Endothelial cell of umbilical vein (primary cell): ENCODE data around the gene PIK3CG. TPM values are rescaled to one million over a fixed set of nuclear protein-coding genes. Genes with fewer than 3 reads are reported as not detected.

Experiments used
- BruUV-seq: library from RNA; stranded (reverse); fragments of 400-500 nt; replicated peaks from 2 replicates; lab custom pipeline; 2021; lab: Mats Ljungman, UMichigan
- CTCF ChIA-PET: fragments of 300-600, 350-600 bp; sonication (Branson Sonifier 250); formaldehyde crosslinking; loops from one replicate; lab custom pipeline; 2021; ENCODE audit warnings: antibody characterized with exemption, inconsistent platforms; lab: Charles Lee
- POLR2A ChIA-PET: fragments of 300-600, 350-600 bp; sonication (Branson Sonifier 250); formaldehyde crosslinking; loops from one replicate; lab custom pipeline; 2021; ENCODE audit warnings: antibody characterized with exemption, inconsistent platforms; lab: Charles Lee
- DNase-seq: peaks from one replicate; pipeline ENCODE4 v3.0.0-alpha.2; 2011; ENCODE audit warnings: low read depth, low spot score
- FAIRE-seq: peaks from 2 replicates; lab custom pipeline; 2011; peaks lifted over from hg19 to GRCh38; lab: Jason Lieb, UNC
- H2AFZ ChIP-seq: 2 replicates; pipeline ENCODE4 v1.6.0; 2012; ENCODE audit warnings: low read depth, low read length, control low read depth, inconsistent platforms
- H3K27ac ChIP-seq: 2 replicates; pipeline ENCODE4 v1.5.1; 2011; ENCODE audit warnings: low read depth, mild to moderate bottlenecking, control low read depth, low read length, moderate library complexity; ENCODE audit not compliant: insufficient read depth
- H3K27me3 ChIP-seq, 2 experiments: 2 replicates each; pipeline versions ENCODE4 v1.6.0 to v1.6.1; 2011; ENCODE audit warnings: low read length in 2 of 2, mixed read lengths in 1 of 2; ENCODE audit not compliant: control insufficient read depth in 2 of 2, insufficient read depth in 2 of 2
- H3K36me3 ChIP-seq, 2 experiments: 2 replicates in 1 of 2; 3 replicates in 1 of 2; pipeline ENCODE4 v1.5.1; 2011; ENCODE audit warnings: low read length in 2 of 2, mild to moderate bottlenecking in 1 of 2, moderate library complexity in 1 of 2; ENCODE audit not compliant: control insufficient read depth in 2 of 2, insufficient read depth in 2 of 2; ENCODE audit errors: extremely low read depth in 1 of 2
- H3K4me1 ChIP-seq: 3 replicates; pipeline ENCODE4 v1.5.1; 2011; ENCODE audit warnings: mild to moderate bottlenecking, low read length; ENCODE audit not compliant: control insufficient read depth, insufficient read depth; ENCODE audit errors: extremely low read depth
- H3K4me2 ChIP-seq: 2 replicates; pipeline ENCODE4 v1.6.1; 2011; ENCODE audit warnings: low read length, control low read depth, mixed read lengths; ENCODE audit not compliant: insufficient read depth
- H3K4me3 ChIP-seq, 3 experiments: fragments of 200-600 bp in 1 of 3; sonication (generic), shearing (Covaris generic) in 1 of 3; replicated peaks in 1 of 3; 2 replicates each; pipeline ENCODE4 v1.5.1; 2011 to 2016; ENCODE audit warnings: control low read depth in 3 of 3, low read length in 3 of 3, mild to moderate bottlenecking in 2 of 3, inconsistent platforms in 1 of 3, low read depth in 1 of 3, moderate library complexity in 1 of 3; ENCODE audit not compliant: insufficient read depth in 1 of 3
- H3K79me2 ChIP-seq: 2 replicates; pipeline ENCODE4 v1.6.0; 2012; ENCODE audit warnings: low read length, inconsistent platforms; ENCODE audit not compliant: control insufficient read depth, insufficient read depth
- H3K9ac ChIP-seq: replicated peaks from 2 replicates; pipeline ENCODE3; 2011; ENCODE audit warnings: low read length, control low read depth; ENCODE audit not compliant: insufficient read depth; ENCODE audit errors: extremely low read depth
- H3K9me1 ChIP-seq: replicated peaks from 3 replicates; pipeline ENCODE4 v1.6.0; 2011; ENCODE audit warnings: mild to moderate bottlenecking, low read length; ENCODE audit not compliant: control insufficient read depth, insufficient read depth; ENCODE audit errors: extremely low read depth
- H3K9me3 ChIP-seq: replicated peaks from 2 replicates; pipeline ENCODE4 v1.5.1; 2012; ENCODE audit warnings: low read length, inconsistent platforms; ENCODE audit not compliant: control insufficient read depth, insufficient read depth
- H4K20me1 ChIP-seq: replicated peaks from 2 replicates; pipeline ENCODE3; 2011; ENCODE audit warnings: mild to moderate bottlenecking, low read length; ENCODE audit not compliant: control insufficient read depth, insufficient read depth; ENCODE audit errors: extremely low read depth
- CTCF ChIP-seq, 2 donors: IDR thresholded peaks; 1 replicate in 1 of 2; 2 replicates in 1 of 2; pipeline ENCODE4 v1.5.1; 2011; ENCODE audit warnings: low read length in 2 of 2, mild to moderate bottlenecking in 2 of 2, moderate library complexity in 2 of 2, control low read depth in 1 of 2, inconsistent platforms in 1 of 2, low read depth in 1 of 2; ENCODE audit not compliant: insufficient read depth in 1 of 2; ENCODE audit errors: extremely low read depth in 1 of 2
- EZH2 ChIP-seq: IDR thresholded peaks from 2 replicates; pipeline ENCODE4 v1.6.1; 2012; ENCODE audit warnings: borderline replicate concordance, low read depth, mild to moderate bottlenecking, moderate library complexity, low read length, inconsistent platforms; ENCODE audit not compliant: severe bottlenecking
- FOS ChIP-seq: IDR thresholded peaks from 2 replicates; pipeline ENCODE4 v1.6.1; 2011; ENCODE audit warnings: mild to moderate bottlenecking, low read length, moderate library complexity, borderline replicate concordance; ENCODE audit not compliant: insufficient read depth
- GATA2 ChIP-seq: IDR thresholded peaks from 2 replicates; pipeline ENCODE4 v1.7.0; 2011; ENCODE audit warnings: low read depth, mild to moderate bottlenecking, moderate library complexity, mixed read lengths, low read length; ENCODE audit not compliant: insufficient read length, insufficient read depth
- JUN ChIP-seq: IDR thresholded peaks from 2 replicates; pipeline ENCODE4 v1.6.1; 2011; ENCODE audit warnings: borderline replicate concordance, low read depth; ENCODE audit not compliant: insufficient read length, insufficient read depth
- MAX ChIP-seq: IDR thresholded peaks from 2 replicates; pipeline ENCODE4 v1.6.1; 2011; ENCODE audit not compliant: insufficient read depth, insufficient read length
- MYC ChIP-seq: IDR thresholded peaks from one replicate; pipeline ENCODE4 v1.6.1; 2011; ENCODE audit warnings: mild to moderate bottlenecking, low read depth, low read length
- POLR2A ChIP-seq: IDR thresholded peaks from 2 replicates; pipeline ENCODE4 v1.6.1; 2012; ENCODE audit warnings: low read depth, mild to moderate bottlenecking, control low read depth, low read length
- POLR2AphosphoS5 ChIP-seq: IDR thresholded peaks from 2 replicates; pipeline ENCODE4 v1.6.1; 2012; ENCODE audit warnings: low read depth, mild to moderate bottlenecking, control low read depth, low read length, moderate library complexity; ENCODE audit not compliant: insufficient read depth
- dilution Hi-C: fragments of 300-500 bp; cut with MboI; formaldehyde crosslinking; loops from one replicate; pipeline ENCODE4 v1.15.0; 2019; ENCODE audit warnings: low sequenced_read_pairs; ENCODE audit not compliant: extremely low pct_ligation_motif_present
- intact Hi-C: fragments of 100-400 bp; cut with micrococcal nuclease; formaldehyde crosslinking; loops from one replicate; pipeline ENCODE4 v1.10.0; 2022
- polyA plus RNA-seq, 4 experiments: library from polyadenylated mRNA; depleted of rRNA in 3 of 4; stranded (reverse) in 3 of 4; unstranded in 1 of 4; fragments of >200 nt; gene quantifications; 2 replicates each; pipeline versions ENCODE4 v1.2.1 to v1.2.3, GENCODE V29; 2011 to 2012; ENCODE audit warnings: missing spikeins in 1 of 4
- total RNA-seq: library from RNA; stranded (reverse); gene quantifications from 2 replicates; pipeline ENCODE4 v1.2.3, GENCODE V29; 2021

PIK3CG gene
- total and polyA plus RNA-seq, 2 donors (not counting 3 experiments of a cell fraction or from before 2014, with no cell fraction given) = 1.2 to 6.2 TPM

GRCh38 chr7:106893591-106893990 lies 28.5 kb downstream of the PIK3CG start:
- ChIA-PET CTCF (no interaction called here), POLR2A (interaction anchor here (0.6 kb wide), 1 partner anchor 234 kb away, joined by 3 read pairs; no protein-coding TSS in a partner anchor)
- no peak overlapping the region for H3K27ac ChIP-seq
- no peaks in the 10 kb centered on the region for H3K4me1 ChIP-seq
- intact Hi-C loops = no loop called here
- no peaks in the 10 kb centered on the region for H3K9me1 ChIP-seq
- no peak overlapping the region for H3K4me2 ChIP-seq
- H4K20me1 ChIP-seq = no peaks in the 10 kb centered on the region
- no peak overlapping the region for H3K4me3 ChIP-seq
- no peak overlapping the region for H3K9ac ChIP-seq
- dilution Hi-C loops = no loop called here
- H3K27me3 ChIP-seq = no peaks in the 10 kb centered on the region
- FAIRE-seq (no peak), DNase-seq (no peak)
- no peaks in the 10 kb centered on the region for H3K79me2 ChIP-seq
- BruUV-seq = no TSS peak
- TF ChIP-seq JUN = no peak
- TF ChIP-seq MYC = no peak
- no peak for TF ChIP-seq CTCF (IDR thresholded peaks at IDR 0.05; ENCODE audit: extremely low read depth in 1 of 2, insufficient read depth in 1 of 2, low read depth in 1 of 2, low read length in 2 of 2)
- no peak for TF ChIP-seq POLR2A
- no peak overlapping the region for H2AFZ ChIP-seq
- no peaks in the 10 kb centered on the region for H3K36me3 ChIP-seq
- H3K9me3 ChIP-seq = no peaks in the 10 kb centered on the region

GRCh38 chr7:106895246-106895864 lies 30.3 kb downstream of the PIK3CG start:
- Histone ChIP-seq H3K9me1 (no peaks in the 10 kb centered on the region), H3K9me3 (no peaks in the 10 kb centered on the region), H3K79me2 (no peaks in the 10 kb centered on the region), H3K27me3 (no peaks in the 10 kb centered on the region), H4K20me1 (no peaks in the 10 kb centered on the region), H3K36me3 (no peaks in the 10 kb centered on the region), H2AFZ (no peak overlapping the region), H3K4me2 (no peak overlapping the region), H3K9ac (no peak overlapping the region), H3K27ac (no peak overlapping the region), H3K4me3 (no peak overlapping the region), H3K4me1 (no peaks in the 10 kb centered on the region)
- intact Hi-C loops (no loop called here), dilution Hi-C loops (no loop called here)
- ChIA-PET POLR2A (no interaction called here), CTCF (interaction anchor here (1.6 kb wide), 1 partner anchor 254 kb away, joined by 4 read pairs; no protein-coding TSS in a partner anchor)
- FAIRE-seq (no peak), DNase-seq (no peak)
- BruUV-seq = no TSS peak
- TF ChIP-seq FOS = no peak
- no peak for TF ChIP-seq MAX
- no peak for TF ChIP-seq POLR2AphosphoS5
- TF ChIP-seq GATA2 = no peak
- no peak for TF ChIP-seq MYC
- no peak for TF ChIP-seq POLR2A
- no peak for TF ChIP-seq EZH2
- no peak for TF ChIP-seq CTCF (IDR thresholded peaks at IDR 0.05; ENCODE audit: extremely low read depth in 1 of 2, insufficient read depth in 1 of 2, low read depth in 1 of 2, low read length in 2 of 2)
- TF ChIP-seq JUN = no peak
